ENCODE data around the gene PPP1R9A. TPM values are rescaled to one million over a fixed set of nuclear protein-coding genes. Genes with fewer than 3 reads are reported as not detected.
"Not testable (repeated sequence)": the region's sequence is repeated elsewhere in the genome, so short reads cannot be mapped to it uniquely, and the experiment has no call there.

Gene PPP1R9A
- total RNA-seq, 1 experiment from 2014 or later: 13.5 TPM

GRCh38 chr7:94999069-94999351 lies 91.6 kb downstream of the PPP1R9A start:
- BruUV-seq (replicated peaks): no TSS peak
- Histone ChIP-seq H3K9me3 (ENCODE audit: control insufficient read depth in 1 of 2, insufficient read depth in 1 of 2, low read depth in 1 of 2, low read length in 2 of 2) (no peaks in the 10 kb centered on the region), H3K4me1 (ENCODE audit: control insufficient read depth in 1 of 2, insufficient read depth in 2 of 2, low read length in 2 of 2) (no peaks in the 10 kb centered on the region), H2AFZ (ENCODE audit: low read depth, low read length, poor library complexity, severe bottlenecking) (no peak overlapping the region), H3K36me3 (ENCODE audit: control insufficient read depth in 1 of 2, insufficient read depth in 2 of 2, low read length in 2 of 2) (no peaks in the 10 kb centered on the region), H3K4me2 (ENCODE audit: low read length) (no peak overlapping the region), H3K9me2 (ENCODE audit: insufficient read depth) (no peaks in the 10 kb centered on the region), H3K9ac (ENCODE audit: low read length) (no peak overlapping the region), H3K27ac (ENCODE audit: low read depth, low read length) (no peak overlapping the region), H3K79me2 (ENCODE audit: insufficient read depth, low read length) (no peaks in the 10 kb centered on the region), H3K4me3 (replicated peaks in 1 of 2; ENCODE audit: low read depth in 1 of 2, low read length in 2 of 2) (no peak overlapping the region), H4K20me1 (ENCODE audit: insufficient read depth) (no peaks in the 10 kb centered on the region), H3K27me3 (ENCODE audit: insufficient read depth, low read length) (no peaks in the 10 kb centered on the region)
- POLR2A ChIA-PET: no interaction called here
- ATAC-seq: no peak
- CTCF ChIA-PET: no interaction called here
- TF ChIP-seq SIN3A (IDR thresholded peaks at IDR 0.05; ENCODE audit: low read depth) (no peak), ZBTB33 (IDR thresholded peaks at IDR 0.05; ENCODE audit: extremely low read depth, insufficient replicate concordance, low read length) (no peak), SP1 (IDR thresholded peaks at IDR 0.05; ENCODE audit: low read depth) (no peak), EGR1 (IDR thresholded peaks at IDR 0.05; ENCODE audit: low read depth) (no peak), FOSL1 (IDR thresholded peaks at IDR 0.05; ENCODE audit: low read depth) (no peak), CTCF (IDR thresholded peaks at IDR 0.05 in 2 of 3, conservative IDR thresholded peaks at IDR 0.05 in 1 of 3; ENCODE audit: borderline replicate concordance in 1 of 3, insufficient read depth in 1 of 3, low read depth in 2 of 3, low read length in 2 of 3) (no peak), EZH2phosphoT487 (IDR thresholded peaks at IDR 0.05; ENCODE audit: borderline replicate concordance) (no peak), RAD21 (IDR thresholded peaks at IDR 0.05; ENCODE audit: low read depth) (no peak), POLR2AphosphoS5 (IDR thresholded peaks at IDR 0.05; ENCODE audit: low read depth, low read length) (no peak), ZNF274 (IDR thresholded peaks at IDR 0.05; ENCODE audit: low read depth, low read length) (no peak), TCF7L2 (IDR thresholded peaks at IDR 0.05; ENCODE audit: borderline replicate concordance, extremely low read depth, insufficient read depth, insufficient read length) (no peak), SRF (IDR thresholded peaks at IDR 0.05; ENCODE audit: low read depth) (no peak), MAX (IDR thresholded peaks at IDR 0.05) (no peak), ZFX (IDR thresholded peaks at IDR 0.05) (no peak)
- RAD21 ChIA-PET (ENCODE audit: low non-redundant PET in 1 of 2, low total read pairs in 2 of 2, uncharacterized antibody in 2 of 2, unreplicated experiment in 2 of 2): no interaction called here
- no peak for DNase-seq (ENCODE audit: low read depth, low spot score)
- intact Hi-C loops (cut with micrococcal nuclease): no loop called here

DNA sequence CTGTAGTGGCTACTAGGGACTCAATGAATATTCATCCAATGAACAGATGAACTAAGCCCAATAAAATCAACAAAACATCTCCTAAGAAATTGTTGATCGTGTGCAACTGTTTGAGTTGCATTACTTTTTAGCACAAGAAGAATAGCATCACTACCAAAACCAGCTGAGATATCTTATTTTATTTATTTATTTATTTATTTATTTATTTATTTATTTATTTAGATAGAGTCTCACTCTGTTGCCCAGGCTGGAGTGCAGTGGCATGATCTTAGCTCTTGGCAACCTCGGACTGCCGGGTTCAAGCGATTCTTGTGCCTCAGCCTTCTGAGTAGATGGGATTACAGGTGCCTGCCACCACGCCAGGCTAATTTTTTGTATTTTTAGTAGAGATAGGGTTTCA lies 92.2 kb downstream of the PPP1R9A start:
- H3K36me3 ChIP-seq (ENCODE audit: control insufficient read depth in 1 of 2, insufficient read depth in 2 of 2, low read length in 2 of 2); H4K20me1 ChIP-seq (ENCODE audit: insufficient read depth); H3K4me2 ChIP-seq (ENCODE audit: low read length); POLR2A ChIA-PET; ATAC-seq; H3K27ac ChIP-seq (ENCODE audit: low read depth, low read length); H3K9ac ChIP-seq (ENCODE audit: low read length); H3K4me1 ChIP-seq (ENCODE audit: control insufficient read depth in 1 of 2, insufficient read depth in 2 of 2, low read length in 2 of 2); H3K27me3 ChIP-seq (ENCODE audit: insufficient read depth, low read length); H3K9me3 ChIP-seq (ENCODE audit: control insufficient read depth in 1 of 2, insufficient read depth in 1 of 2, low read depth in 1 of 2, low read length in 2 of 2); BruUV-seq (replicated peaks); H3K9me2 ChIP-seq (ENCODE audit: insufficient read depth); H2AFZ ChIP-seq (ENCODE audit: low read depth, low read length, poor library complexity, severe bottlenecking); RAD21 ChIA-PET (ENCODE audit: low non-redundant PET in 1 of 2, low total read pairs in 2 of 2, uncharacterized antibody in 2 of 2, unreplicated experiment in 2 of 2); intact Hi-C loops (cut with micrococcal nuclease); H3K79me2 ChIP-seq (ENCODE audit: insufficient read depth, low read length); CTCF ChIA-PET; H3K4me3 ChIP-seq (replicated peaks in 1 of 2; ENCODE audit: low read depth in 1 of 2, low read length in 2 of 2); DNase-seq (ENCODE audit: low read depth, low spot score): not testable (repeated sequence)
